ENCODE data around the gene OPRL1. TPM values are rescaled to one million over a fixed set of nuclear protein-coding genes. Genes with fewer than 3 reads are reported as not detected.
"Not testable (repeated sequence)": the region's sequence is repeated elsewhere in the genome, so short reads cannot be mapped to it uniquely, and the experiment has no call there.

Gene OPRL1
- total RNA-seq, 1 donor from 2014 or later: 5.4 TPM

GRCh38 chr20:64105846-64106434 is 26.1 kb downstream of the OPRL1 start:
- DNase-seq: no peak

- DNase-seq: no peak
Measured at GRCh38 chr20:64106435-64106961, 26.6 kb downstream of the OPRL1 start.

GRCh38 chr20:64106981-64107735 is 27.3 kb downstream of the OPRL1 start, which contains the start of gene NPBWR2:
TSS of gene NPBWR2 (minus strand) at chr20:64107565. CDS start at chr20:64106831, 734 bp downstream.
- no peak for DNase-seq

- no peak for DNase-seq
Measured at GRCh38 chr20:64107736-64108457, 28.0 kb downstream of the OPRL1 start.

- DNase-seq: no peak
Measured at GRCh38 chr20:64108731-64109681, 29.1 kb downstream of the OPRL1 start.

GRCh38 chr20:64109831-64110391 is 30.0 kb downstream of the OPRL1 start:
- DNase-seq: no peak

DNA sequence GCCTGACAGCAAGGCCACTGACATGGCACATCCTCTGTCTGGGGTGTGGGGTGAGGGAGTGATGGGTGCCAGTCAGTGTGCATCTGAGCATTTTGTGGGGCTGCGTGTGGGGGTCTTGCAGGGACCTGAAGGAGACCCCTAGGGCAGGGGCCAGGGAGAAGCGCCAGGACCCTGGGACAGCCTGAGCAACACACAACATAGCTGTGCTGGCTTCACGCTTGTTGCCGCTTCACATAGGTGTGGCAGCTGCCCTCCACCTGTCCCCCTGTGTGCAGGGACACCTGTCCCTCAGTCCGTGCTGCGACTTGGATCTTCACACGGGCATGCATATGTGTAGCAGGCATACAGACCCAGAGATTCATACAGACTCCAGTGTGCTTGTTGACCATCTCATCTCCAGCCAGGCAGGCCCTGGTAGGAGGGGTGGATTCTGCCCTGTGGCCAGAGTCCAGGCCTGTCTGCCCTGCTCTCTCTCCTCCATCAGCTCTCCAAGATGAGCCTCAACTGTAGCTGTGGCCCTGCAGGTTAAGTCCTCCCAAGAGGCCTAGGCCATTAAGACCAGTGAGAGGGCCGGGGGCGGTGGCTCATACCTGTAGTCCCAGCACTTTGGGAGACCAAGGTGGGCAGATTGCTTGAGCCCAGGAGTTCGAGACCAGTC is 30.7 kb downstream of the OPRL1 start:
- DNase-seq: no peak

GRCh38 chr20:64111841-64112641 is 32.2 kb downstream of the OPRL1 start:
- no peak for DNase-seq

DNA sequence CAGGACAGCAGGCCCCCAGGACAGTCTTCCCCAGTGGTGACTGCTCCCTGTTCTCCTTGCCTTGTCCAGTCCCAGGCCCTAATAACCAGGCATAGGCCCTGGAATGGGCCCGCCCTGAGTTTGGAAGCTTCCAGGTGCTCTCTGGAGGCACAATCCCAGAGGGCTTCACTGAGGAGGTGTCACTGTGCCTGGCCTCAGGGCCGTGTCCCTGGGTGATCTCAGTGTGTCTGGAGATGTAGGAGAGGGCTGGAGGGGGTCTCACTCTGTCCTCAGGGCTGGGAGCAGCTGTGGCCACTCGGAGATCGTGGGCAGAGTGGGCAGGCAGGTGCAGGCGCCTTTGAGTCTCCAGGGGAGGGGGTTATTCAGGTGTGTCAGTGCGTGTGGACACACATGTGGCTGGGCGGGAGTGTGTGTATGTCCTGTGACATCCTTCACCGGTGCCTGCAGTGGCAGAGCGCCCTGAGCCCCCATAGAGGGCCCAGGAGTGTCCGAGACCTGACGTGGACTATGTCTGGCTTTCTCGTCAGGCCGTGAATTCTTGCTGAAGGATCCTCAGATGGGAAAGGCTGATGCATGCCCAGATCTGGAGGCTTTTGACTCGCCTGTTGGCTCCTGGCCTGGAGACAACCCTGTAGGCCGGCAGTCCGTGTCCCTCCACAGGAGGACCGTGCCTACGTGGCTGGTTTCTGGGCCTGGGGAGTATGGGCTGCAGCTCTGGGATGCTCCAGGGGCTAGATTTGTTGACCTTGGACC is 33.0 kb downstream of the OPRL1 start:
- DNase-seq: no peak

DNA sequence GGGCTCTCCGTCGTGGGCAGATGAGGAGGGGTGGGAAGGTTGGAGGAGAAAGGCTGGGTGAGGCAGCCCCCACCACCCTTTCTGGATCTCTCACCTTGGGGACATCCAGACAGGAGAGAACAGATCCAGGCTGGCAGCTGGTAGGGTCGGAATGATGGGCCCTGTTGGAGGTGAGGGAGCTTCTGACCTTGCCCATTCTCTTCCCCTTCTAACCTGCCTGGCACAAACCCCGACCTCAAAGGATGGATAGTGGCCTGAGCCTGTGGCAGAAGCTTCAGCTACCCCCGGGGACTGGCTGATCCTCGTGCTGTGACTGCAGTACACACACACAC is 33.5 kb downstream of the OPRL1 start:
- no peak for DNase-seq

DNA sequence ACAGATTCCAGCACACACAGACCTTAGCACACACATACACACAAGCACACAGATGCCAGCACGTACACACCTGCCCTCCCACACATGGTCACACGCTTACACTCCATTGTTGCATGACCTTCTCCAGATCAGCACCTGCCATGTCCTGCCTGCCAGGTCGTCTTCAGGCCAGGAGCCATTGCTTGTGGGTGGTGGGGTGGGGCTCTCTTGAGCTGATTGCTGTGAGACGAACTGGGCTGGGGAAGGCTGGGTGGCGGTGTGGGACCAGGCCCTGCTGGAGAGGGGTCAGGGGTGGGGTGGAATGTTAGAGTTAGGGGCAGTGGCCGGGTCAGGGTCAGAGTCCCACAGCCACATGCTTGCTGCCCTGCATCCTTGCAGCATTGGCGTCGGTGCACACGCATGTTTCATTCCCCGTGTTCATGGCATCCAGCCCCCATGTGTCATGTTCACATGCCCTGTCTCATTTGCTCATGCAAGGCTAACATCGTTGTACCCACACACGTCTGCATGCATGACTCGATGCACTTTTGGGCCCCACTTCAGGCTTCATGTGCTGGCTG is 34.0 kb downstream of the OPRL1 start:
- no peak for DNase-seq

DNA sequence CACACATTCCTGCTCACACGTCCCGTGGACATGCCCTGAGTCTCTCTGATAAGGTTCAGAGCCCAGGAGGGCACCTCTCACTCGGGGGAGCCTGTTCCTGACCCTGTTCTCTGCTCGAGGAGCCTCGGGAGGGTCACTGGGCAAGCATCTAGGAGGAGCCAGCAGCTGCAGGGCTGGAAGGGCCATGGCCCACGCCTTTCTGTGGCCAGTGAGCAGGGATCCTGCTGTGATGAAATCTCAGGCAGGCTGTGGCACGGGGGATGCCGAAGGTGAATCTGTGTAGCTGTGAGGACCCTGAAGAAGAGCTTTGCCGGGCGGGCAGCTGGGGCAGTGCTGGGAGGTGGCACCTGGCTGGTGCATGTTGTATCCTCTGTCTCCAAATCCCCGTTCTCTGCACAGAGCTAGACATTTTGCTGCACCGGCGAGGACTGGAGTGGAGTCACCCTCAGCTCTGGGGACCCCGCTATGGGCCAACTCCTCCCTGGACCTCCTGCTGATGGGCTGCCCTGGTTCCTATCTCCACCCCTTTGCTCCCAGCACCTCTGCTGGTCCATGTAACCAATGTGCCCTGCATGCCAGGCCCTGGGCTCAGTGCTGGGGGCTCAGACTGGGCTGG is 34.6 kb downstream of the OPRL1 start:
- DNase-seq: no peak

GRCh38 chr20:64115171-64115911 is 35.5 kb downstream of the OPRL1 start:
- DNase-seq: no peak

GRCh38 chr20:64116016-64116415 is 36.1 kb downstream of the OPRL1 start:
- no peak for DNase-seq

DNA sequence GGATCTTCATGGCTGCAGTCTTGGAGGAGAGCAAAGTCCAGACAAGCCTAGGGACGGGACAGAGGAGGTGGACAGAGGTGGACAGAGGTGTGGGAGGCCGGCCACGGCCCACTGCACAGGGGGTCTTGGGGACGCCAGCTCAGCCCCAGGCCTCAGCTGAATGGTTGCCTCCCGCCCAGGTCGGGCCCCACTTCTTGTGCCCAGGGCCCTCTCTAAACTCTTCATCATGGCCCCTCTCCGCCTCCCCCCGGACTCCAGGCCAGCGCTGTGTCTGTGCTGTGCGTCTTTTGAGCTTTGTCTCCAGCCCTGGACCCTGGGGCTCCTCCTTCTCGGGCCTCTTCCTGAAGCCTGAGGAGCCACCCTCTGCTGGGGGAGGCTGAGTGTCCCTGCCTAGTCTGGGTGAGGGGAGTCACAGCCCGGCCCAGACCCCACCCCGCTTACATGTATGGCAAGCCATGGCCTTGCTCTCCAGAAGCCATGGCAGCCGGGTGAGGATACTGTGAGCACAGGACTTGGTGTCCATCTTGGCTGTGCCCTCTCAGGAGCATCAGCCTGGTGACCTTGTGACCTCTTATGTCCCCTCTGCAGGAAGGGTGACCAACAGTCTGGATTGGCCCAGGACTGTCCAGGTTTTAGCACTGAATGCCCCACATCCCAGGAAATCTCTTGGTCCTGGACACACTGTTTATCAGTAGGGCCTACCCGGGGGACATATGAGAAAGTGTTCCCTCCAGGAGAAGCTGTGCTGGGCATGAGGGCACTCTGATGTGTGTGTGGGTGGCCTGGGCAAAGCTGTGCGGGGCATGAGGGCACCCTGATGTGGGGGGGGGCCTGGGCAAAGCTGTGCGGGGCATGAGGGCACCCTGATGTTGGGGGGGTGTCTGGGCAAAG is 36.9 kb downstream of the OPRL1 start:
- DNase-seq: no peak

DNA sequence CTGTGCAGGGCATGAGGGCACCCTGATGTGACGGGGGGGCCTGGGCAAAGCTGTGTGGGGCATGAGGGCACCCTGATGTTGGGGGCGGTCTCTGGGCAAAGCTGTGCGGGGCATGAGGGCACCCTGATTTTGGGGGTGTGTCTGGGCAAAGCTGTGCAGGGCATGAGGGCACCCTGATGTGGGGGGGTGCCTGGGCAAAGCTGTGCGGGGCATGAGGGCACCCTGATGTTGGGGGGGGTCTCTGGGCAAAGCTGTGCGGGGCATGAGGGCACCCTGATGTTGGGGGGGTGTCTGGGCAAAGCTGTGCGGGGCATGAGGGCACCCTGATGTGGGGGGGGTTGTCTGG is 37.5 kb downstream of the OPRL1 start:
- not testable (repeated sequence) for DNase-seq

DNA sequence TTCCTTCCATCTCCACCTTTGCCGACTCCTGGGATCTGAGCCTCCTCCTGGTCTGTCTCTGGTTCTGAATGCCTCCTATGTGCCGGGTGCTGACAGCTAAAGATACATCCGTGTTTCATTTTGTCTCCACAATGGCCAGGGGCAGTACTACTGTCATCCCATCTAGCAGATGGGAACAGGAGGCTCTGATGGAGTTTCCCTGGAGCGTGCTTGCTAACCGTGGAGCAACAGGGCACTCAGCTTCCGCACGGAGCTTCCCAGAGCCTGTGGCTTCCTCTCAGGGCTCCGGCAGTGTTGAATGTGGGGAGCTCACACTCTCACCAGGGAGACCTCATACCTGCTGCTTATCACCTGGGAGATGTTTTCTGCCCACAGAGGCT is 39.4 kb downstream of the OPRL1 start:
- no peak for DNase-seq
